H1 (cell line): ENCODE data around the gene HID1.

Source experiments
- SP1 ChIP-seq: IDR thresholded peaks from 2 replicates; pipeline ENCODE4 v1.6.1; 2011; ENCODE audit warnings: low read depth, low read length
- TEAD4 ChIP-seq: IDR thresholded peaks from 2 replicates; pipeline ENCODE4 v1.6.1; 2012; ENCODE audit warnings: low read depth, low read length, inconsistent platforms, mixed read lengths
- TF ChIP-seq, protein P1 (sequence below), 3 experiments: IDR thresholded peaks; 1 replicate in 2 of 3; 2 replicates in 1 of 3; pipeline versions ENCODE4 v1.5.1 to v1.6.1; 2011; ENCODE audit warnings: low read length in 3 of 3, mild to moderate bottlenecking in 3 of 3, inconsistent platforms in 2 of 3, low read depth in 1 of 3, moderate library complexity in 1 of 3; ENCODE audit not compliant: insufficient read depth in 1 of 3; ENCODE audit errors: control extremely low read depth in 1 of 3

DNA sequence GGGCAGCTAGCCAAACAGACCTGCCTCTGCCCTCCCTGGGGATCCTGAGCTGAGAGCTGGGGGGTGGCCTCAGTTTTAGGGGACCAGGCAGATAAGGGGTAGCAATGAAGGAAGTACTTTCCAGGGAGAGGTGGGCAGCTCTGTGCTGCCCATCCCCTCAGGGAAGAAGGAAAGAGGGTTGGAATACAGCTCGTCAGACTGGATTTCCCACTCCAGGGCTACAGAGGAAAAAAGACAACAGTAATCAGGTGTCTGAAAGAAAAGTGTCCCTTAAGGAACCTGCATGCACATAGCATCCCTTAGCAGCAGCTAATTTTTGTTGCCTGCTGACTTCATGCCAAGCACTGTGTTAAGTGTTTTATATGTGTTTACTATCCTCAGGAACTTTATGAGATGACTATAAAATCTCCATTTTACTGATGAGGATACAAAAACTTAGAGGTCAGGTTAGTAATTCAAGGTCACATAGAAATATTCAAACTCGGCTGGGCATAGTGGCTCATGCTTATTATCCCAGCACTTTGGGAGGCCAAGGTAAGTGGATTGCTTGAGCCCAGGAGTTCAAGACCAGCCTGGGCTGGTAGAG is 36.7 kb upstream of the HID1 start:
- TF ChIP-seq, protein P1, sequence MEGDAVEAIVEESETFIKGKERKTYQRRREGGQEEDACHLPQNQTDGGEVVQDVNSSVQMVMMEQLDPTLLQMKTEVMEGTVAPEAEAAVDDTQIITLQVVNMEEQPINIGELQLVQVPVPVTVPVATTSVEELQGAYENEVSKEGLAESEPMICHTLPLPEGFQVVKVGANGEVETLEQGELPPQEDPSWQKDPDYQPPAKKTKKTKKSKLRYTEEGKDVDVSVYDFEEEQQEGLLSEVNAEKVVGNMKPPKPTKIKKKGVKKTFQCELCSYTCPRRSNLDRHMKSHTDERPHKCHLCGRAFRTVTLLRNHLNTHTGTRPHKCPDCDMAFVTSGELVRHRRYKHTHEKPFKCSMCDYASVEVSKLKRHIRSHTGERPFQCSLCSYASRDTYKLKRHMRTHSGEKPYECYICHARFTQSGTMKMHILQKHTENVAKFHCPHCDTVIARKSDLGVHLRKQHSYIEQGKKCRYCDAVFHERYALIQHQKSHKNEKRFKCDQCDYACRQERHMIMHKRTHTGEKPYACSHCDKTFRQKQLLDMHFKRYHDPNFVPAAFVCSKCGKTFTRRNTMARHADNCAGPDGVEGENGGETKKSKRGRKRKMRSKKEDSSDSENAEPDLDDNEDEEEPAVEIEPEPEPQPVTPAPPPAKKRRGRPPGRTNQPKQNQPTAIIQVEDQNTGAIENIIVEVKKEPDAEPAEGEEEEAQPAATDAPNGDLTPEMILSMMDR (IDR thresholded peaks at IDR 0.05; ENCODE audit: control extremely low read depth in 1 of 3, insufficient read depth in 1 of 3, low read depth in 1 of 3, low read length in 3 of 3) = no peak
- no peak for TF ChIP-seq TEAD4
- no peak for TF ChIP-seq SP1
